ENCODE measurements around the gene GTF3C5.
"Not testable (repeated sequence)": the region's sequence is repeated elsewhere in the genome, so short reads cannot be mapped to it uniquely, and the experiment has no call there.

GTF3C5 gene

DNA sequence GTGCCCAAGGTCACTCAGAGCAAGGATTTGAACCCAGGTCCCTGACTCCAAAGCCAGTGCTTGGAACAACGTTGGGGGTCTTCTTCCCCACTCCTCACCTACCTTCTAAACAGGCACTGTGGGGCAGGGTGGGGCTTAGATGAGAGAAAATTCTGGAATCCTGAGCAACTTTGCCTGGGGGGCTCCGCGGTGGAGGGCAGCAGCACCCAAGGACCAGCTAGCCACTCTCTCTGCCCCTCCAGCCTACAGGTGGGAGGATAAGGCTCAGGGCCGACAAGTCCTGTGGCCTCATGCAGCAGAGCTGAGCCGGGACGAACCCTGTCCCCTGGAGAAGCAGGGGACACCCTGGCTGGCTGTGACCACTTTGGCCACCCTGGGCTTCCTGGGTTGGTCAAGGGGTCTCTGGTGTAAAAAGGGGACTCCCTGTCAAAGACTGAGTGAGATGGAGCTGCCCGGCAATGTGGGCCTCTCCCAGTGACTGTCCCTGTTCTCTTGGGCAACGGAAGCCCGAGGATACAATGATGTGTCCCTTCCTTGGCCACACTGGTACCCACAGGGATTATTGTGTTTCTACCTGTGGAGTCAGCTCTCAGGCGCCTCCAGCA is 57.5 kb downstream of the GTF3C5 start:
- DNase-seq: no peak

DNA sequence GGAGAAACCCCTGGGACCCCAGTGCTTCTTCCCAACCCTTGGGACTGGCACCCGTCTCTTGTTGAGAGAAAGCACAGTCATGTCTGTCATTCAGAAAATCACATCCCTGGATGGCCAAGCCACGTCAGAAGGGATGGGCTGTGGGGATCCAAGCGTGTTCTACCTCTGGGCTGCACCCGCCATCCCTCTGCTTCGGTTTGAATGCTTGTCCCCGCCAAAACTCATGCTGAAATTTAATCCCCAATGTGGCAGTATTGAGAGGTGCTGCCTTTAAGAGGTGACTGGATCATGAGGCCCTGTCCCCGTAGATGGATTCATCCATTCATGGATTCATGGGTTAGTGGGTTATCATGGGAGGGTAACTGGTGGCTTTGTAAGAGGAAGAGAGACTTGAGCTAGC is 58.0 kb downstream of the GTF3C5 start:
- no peak for DNase-seq

DNA sequence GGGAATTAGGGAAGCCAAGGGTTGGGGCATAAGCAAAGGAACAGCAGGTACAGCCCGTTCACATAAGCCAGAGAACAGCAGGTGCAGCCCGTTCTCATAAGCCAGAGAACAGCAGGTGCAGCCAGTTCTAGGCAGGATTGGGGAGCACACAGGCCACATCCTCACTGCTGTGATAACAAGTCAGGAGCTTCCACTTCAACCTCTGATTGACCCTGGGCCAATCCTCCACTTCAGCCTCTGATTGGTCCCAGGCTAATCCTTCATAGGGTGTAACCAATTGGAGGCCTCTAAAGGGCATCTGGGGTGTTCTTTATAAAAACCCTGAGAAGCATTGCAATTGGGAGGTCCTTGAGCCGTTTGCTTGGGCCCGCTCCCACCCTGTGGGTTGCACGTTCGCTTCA is 58.5 kb downstream of the GTF3C5 start:
- DNase-seq: no peak

DNA sequence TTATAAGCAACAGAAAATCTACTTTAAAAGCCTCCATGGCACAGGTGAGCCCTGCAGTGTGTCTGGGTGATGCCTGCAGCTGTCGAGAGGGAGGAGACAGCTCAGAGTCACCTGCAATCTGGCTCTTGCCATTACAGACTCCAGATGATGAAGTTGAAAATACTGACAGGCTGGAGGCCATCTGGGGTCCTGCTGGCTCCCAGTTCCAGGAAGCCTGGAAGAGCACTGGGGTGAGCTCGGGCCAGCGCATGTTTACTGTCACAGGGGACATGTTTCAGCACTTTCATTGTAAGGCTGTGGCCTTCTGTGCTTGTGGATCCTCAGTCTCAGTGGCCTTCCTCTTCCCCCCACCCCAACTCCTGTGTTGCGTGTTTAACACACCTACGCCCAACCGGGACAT is 59.4 kb downstream of the GTF3C5 start:
- DNase-seq: no peak

- DNase-seq: no peak
These were observed 60.1 kb downstream of the GTF3C5 start for GRCh38 chr9:133090752-133091385.

DNA sequence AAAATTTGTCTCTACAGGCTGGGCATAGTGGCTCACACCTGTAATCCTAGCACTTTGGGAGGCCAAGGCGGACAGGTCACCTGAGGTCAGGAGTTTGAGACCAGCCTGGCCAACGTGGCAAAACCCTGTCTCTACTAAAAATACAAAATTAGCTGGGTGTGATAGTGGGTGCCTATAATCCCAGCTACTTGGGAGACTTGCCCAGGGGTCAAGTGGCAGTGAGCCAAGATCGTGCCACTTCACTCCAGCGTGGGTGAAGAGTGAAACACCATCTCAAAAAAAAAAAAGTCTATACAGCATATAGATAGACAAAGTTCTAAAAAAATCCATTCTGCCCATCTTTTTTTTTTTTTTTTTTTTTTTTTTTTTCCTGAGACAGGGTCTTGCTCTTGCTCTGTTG is 63.6 kb downstream of the GTF3C5 start:
- not testable (repeated sequence) for DNase-seq

- no peak for DNase-seq
These were observed 64.1 kb downstream of the GTF3C5 start for GRCh38 chr9:133094842-133095393.

GRCh38 chr9:133098104-133098754 is 67.4 kb downstream of the GTF3C5 start:
- no peak for DNase-seq

DNA sequence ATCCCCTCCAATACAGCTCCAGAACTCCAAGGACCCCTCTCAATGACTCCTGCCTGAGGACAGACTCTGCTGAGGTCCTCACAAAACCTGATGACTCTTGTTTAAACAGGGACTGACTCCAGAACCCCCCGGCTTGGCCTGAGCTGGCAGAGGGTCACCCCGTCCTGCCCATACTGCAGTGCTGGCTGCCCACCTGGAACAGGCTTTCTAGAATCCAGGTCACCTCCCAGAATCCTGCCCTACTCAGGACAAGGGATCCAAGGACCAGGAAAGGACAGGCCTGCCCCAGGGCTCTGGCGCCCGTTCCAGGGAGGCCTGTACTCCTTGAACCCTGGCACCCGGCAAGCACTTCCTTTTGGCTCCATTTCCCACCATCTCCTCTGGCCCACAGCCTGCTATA is 68.1 kb downstream of the GTF3C5 start:
- DNase-seq: no peak

DNA sequence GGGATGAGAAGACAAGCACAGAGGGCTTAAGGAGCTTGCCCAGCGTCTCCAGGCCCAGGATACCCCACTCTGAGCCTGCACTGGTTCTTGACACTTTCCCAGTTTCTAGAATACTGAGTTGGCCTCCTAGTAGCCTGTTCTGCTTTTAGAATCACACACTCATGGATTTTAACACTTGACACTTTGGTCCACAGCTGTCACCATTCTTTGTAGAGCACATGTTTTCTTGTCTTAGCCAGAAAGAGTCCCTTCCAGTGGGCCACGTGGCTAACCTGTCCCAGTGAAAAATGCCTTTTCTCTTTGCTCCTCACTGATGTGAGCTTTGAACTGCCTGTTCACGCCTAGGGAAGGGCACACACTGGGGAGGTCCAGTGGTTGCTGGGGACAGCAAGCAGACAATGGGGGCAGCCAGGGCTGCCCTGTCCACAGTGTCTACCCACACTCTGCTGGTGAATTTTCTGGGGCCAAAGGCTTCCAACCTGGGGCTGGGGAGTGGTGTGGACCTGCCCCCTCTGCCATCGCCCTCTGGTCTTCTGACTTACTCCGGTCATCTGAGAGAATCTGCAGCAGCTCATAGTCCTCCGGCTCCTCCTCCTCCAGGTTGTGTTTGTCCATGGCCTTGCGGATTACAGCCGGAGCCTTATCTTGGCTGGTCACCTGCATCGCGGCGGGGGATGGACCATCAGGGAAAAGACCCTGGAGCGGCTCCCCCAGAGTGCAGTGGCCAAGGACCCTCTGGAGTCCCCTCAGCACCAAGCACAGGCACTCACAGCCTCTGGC is 69.1 kb downstream of the GTF3C5 start:
- no peak for DNase-seq

- no peak for DNase-seq
These were observed 69.9 kb downstream of the GTF3C5 start for GRCh38 chr9:133100506-133101355.

GRCh38 chr9:133101356-133102189 is 70.8 kb downstream of the GTF3C5 start:
- no peak for DNase-seq

DNA sequence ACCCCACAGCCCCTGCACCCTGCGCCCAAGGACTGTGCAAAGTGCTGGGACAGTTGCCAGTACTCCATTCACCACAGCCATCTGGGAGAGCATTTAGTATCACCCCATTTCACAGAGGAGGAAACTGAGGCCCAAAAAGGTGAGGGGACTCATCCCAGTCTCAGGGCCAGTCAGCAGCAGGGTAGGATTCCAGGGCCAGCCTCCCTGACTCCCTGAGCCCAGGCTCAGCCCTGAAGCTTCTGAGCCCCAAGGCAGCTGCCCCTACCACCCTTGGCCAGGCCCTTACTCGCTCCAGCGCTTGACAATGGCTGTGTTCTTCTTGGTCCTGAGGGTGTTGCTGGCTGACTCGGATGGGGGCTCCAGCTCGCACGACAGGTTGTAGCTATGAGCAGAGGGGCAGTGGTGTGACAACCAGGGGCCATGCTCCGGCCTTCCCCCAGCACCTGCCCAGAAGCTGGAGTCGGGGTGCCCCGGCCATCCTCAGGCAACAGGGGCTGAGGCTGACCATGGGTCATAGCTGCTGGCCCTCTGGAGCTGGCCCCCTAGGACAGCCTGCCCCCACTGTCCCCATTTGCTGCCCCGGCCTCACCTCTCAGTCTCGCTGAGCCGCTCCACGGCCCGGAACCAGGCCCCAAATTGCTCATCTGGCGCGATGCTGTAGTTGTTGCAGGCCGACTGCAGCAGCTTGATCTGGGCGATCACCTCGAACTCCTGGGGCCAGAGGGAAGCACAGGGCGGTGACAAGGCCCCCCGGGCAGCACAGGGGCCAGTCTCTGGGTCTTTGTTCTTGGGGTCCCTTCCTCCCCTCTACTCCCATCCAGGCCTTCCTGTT is 71.6 kb downstream of the GTF3C5 start:
- no peak for DNase-seq

- peak in 42 of 56 donors; percentile 24 to 83 (median 62) for DNase-seq
These were observed 72.6 kb downstream of the GTF3C5 start for GRCh38 chr9:133103183-133103986.

DNA sequence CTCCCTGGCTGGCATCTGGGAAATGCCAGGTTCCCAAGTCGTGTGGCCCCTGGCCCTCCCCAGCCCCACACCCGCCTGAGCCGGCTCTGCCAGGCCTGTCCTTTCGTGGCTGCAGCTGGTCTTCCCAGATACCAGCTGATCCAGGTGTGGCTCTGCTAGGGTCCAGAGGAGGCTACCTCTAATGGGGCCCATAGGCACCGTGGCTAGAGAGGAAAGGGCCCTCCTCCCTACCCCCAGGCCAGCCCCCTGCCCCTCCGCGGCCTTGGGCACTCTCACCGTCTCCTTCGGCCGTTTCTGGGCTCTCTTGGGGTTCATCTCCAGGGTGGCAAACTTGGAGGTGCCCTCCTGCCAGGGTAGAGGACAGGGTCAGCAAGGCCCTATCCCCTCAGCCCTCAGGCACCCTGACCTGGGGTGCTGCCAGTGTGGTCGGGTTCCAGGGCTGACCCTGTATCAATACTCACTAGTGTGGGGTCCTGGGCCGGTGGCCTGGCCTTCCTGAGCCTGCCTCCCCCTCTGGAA is 73.2 kb downstream of the GTF3C5 start:
- DNase-seq: no peak

GRCh38 chr9:133104718-133105460 is 74.1 kb downstream of the GTF3C5 start:
- DNase-seq: no peak

GRCh38 chr9:133105461-133105770 is 74.6 kb downstream of the GTF3C5 start:
- DNase-seq: no peak

All from amygdala (tissue), 56 donors.